Kidney epithelial cell (primary cell): ENCODE measurements around the gene PSMB7. TPM values are rescaled to one million over a fixed set of nuclear protein-coding genes. Genes with fewer than 3 reads are reported as not detected.

ENCODE experiments used
- DNase-seq: peaks from one replicate; pipeline ENCODE4 v3.0.0-alpha.2; 2010; ENCODE audit warnings: low read depth
- H3K27me3 ChIP-seq: 2 replicates; pipeline ENCODE4 v1.6.0; 2011; ENCODE audit warnings: low read length; ENCODE audit not compliant: control insufficient read depth, insufficient read depth
- H3K36me3 ChIP-seq: 2 replicates; pipeline ENCODE4 v1.5.1; 2011; ENCODE audit warnings: low read length; ENCODE audit not compliant: control insufficient read depth, insufficient read depth
- H3K4me3 ChIP-seq: 2 replicates; pipeline ENCODE4 v1.5.1; 2011; ENCODE audit warnings: low read depth, mild to moderate bottlenecking, control low read depth, low read length
- total RNA-seq: library from RNA; depleted of rRNA; stranded (reverse); fragments of >200 nt; gene quantifications from 2 replicates; pipeline ENCODE4 v1.2.3, GENCODE V29; 2015
- TF ChIP-seq, protein P1 (sequence below): IDR thresholded peaks from 2 replicates; pipeline ENCODE4 v1.5.1; 2011; ENCODE audit warnings: mild to moderate bottlenecking, moderate library complexity, low read length, control low read depth, inconsistent platforms; ENCODE audit not compliant: insufficient read depth, poor library complexity, severe bottlenecking

The PSMB7 gene
- total RNA-seq, 1 donor from 2014 or later, result 419 TPM

DNA sequence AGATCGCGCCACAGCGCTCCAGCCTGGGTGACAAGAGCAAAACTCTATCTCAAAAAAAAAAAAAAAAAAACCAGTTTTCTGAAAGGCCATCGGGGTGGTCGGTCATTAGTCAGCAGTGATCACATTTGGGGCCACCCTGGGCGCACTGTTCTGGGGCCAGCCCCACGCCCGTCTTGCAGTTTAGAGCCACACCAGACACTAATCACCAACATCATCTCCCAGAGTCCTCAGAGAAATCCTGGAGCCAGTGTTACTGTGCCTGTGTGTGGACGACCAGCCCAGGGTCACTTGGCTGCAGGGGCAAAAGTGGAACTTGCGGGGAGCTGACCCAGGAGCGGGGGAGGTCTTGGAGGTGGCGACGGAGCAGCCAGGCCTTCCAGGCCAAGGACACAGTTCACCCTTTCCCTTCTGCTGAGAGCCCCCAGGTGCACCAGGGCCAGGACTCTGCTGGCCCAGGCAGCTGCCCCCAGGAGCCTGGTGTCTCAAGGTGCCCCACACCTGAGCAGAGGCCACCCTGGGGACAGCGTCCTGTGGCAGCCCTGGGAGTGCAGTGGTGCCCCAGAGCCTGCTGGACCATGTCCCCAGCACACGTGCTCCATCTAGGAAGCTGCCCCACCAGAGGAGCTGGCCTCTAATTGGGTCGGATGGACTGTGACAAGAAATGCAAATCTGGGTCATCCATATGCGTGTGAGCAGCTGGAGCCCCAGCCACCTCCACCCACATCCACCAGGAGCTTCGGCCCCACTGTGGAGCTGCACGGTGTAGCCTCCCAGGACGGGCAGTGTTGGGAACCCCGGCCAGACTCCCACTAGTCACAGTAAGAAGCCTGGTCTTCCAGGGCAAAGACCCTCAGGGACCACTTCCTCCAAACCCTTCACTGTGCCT is 106.4 kb downstream of the PSMB7 start:
- no peak for DNase-seq
- TF ChIP-seq, protein P1, sequence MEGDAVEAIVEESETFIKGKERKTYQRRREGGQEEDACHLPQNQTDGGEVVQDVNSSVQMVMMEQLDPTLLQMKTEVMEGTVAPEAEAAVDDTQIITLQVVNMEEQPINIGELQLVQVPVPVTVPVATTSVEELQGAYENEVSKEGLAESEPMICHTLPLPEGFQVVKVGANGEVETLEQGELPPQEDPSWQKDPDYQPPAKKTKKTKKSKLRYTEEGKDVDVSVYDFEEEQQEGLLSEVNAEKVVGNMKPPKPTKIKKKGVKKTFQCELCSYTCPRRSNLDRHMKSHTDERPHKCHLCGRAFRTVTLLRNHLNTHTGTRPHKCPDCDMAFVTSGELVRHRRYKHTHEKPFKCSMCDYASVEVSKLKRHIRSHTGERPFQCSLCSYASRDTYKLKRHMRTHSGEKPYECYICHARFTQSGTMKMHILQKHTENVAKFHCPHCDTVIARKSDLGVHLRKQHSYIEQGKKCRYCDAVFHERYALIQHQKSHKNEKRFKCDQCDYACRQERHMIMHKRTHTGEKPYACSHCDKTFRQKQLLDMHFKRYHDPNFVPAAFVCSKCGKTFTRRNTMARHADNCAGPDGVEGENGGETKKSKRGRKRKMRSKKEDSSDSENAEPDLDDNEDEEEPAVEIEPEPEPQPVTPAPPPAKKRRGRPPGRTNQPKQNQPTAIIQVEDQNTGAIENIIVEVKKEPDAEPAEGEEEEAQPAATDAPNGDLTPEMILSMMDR, result no peak
- no peak overlapping the region for H3K4me3 ChIP-seq
- H3K27me3 ChIP-seq, result no peaks in the 10 kb centered on the region
- H3K36me3 ChIP-seq, result peaks cover 2% of the 10 kb centered on the region

DNA sequence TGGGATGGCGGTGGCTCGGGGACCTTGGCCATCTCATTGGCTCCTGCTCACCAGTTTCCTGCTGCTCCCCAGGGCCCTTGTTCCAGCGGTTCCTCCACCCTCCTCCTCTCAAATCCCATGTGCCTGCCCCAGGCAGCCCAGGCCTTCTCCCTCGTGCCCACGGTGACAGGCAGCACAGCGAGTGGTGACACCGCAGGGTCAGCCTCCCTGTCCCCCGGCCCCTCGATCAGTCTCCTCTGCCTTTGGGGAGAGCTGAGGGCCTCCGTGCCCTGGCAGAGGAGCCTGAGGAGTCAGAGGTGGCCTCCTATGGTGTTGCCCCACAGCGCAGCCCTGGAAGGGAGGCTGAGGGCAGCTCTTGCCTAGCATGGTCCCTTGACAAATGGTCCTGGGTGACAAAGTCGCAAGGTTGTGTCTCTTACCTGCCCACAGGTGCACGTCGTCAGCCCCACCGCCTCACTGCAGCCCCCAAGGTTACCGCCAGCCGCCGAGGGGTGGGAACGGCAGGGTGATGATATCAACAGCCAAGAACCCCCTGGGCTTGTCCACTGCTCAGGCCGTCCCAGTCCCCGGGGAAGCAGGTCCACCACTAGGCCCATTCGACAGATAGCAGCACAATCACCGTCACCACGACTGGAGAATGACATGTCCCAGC is 107.7 kb downstream of the PSMB7 start:
- H3K27me3 ChIP-seq, result no peaks in the 10 kb centered on the region
- H3K36me3 ChIP-seq, result peaks cover 2% of the 10 kb centered on the region
- TF ChIP-seq, protein P1, result no peak
- H3K4me3 ChIP-seq, result no peak overlapping the region
- no peak for DNase-seq

DNA sequence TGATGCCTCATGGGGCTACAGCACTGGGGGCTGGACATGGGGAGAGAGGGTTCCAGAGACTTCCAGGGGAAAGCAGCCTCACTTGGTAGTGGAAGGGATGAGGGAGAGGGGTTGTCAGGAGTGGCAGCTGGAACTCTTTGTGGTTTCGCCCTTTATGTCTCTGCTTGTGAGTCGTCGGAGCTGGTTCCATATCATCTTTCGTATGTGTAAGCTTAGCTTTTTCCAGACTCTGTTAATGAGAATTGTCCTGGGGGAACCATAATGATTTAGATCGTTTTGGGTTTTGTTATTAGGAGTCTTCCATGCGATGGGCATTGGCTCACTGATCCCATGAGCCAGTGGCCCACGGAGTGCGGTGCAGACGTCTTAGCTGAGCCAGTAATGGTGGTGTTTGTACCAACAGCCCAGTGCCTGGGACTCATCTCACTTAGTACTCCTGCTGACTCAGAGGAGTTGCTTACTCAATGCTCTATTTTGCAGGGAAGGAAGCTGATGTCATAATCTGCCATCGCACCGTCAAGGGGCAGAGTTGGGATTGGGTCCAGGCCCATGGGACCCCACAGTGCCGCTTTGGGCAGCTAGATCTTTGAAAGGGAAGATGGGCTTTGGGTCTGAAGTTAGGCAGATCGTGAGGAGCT is 109.0 kb downstream of the PSMB7 start:
- TF ChIP-seq, protein P1, result no peak
- Histone ChIP-seq H3K4me3 (no peak overlapping the region), H3K36me3 (peaks cover 2% of the 10 kb centered on the region), H3K27me3 (no peaks in the 10 kb centered on the region)
- DNase-seq, result peak; percentile 78

DNA sequence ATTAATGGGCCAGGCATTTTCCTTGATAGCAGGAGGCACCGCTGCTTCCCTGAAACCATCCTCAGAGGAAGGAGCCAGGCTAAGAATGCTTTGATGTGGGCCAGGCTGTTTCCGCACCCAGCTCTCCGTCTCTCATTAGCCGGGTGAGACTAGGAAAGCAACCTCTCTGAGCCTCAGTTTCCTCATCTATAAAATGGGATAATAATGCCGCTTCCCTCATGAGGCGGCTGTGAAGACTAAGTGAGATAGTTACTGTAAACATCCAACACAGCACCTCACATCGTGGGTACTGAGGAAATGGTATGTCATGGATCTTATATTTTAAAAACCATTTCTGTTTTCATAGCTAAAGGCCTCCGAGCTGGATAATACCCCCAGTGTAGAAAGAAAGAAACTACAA is 111.0 kb downstream of the PSMB7 start:
- TF ChIP-seq, protein P1, result no peak
- Histone ChIP-seq H3K27me3 (no peaks in the 10 kb centered on the region), H3K4me3 (no peak overlapping the region), H3K36me3 (peaks cover 2% of the 10 kb centered on the region)
- DNase-seq, result no peak

DNA sequence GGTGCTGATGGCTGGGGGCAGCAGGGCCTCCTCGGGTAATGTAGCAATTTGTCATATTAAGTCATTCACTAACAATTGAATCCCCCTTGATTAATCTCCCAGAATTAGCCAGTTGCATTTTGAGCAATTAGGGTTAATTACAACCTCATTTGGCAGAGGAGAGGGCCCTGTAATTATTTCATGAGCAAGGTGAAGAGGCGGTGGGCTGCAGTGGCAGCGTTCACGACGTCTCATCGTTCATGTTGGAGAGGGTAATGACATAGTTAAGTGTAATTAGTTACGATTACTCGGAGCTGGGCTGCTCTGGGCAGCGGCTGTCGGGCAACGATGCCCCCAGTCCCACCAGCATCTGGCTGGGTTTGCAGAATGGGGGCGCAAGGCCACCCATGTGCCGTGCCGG is 111.5 kb downstream of the PSMB7 start:
- Histone ChIP-seq H3K4me3 (no peak overlapping the region), H3K27me3 (no peaks in the 10 kb centered on the region), H3K36me3 (no peaks in the 10 kb centered on the region)
- DNase-seq, result no peak
- TF ChIP-seq, protein P1, result no peak

Other genes starting within 250 kb of the PSMB7 start
- 17.8 and 22.7 TPM in 2 replicates for gene NEK6, start 157.5 kb downstream of the PSMB7 start, total RNA-seq
- gene ADGRD2, start 35.0 kb upstream of the PSMB7 start, total RNA-seq, result not detected in 2 replicates
- not detected in 2 replicates for gene NR5A1, start 92.0 kb upstream of the PSMB7 start, total RNA-seq